Measurements from ENCODE around the gene GABBR2.
A peak's percentile ranks its signal among the peaks of the same experiment; 100 is the strongest.

The GABBR2 gene

GRCh38 chr9:98529841-98530240 is 178.9 kb downstream of the GABBR2 start:
- Mint-ChIP-seq H3K27ac (no peak overlapping the region), H3K4me3 (no peak overlapping the region)

GRCh38 chr9:98523231-98523901 is 185.4 kb downstream of the GABBR2 start:
- Mint-ChIP-seq H3K27ac (no peak overlapping the region), H3K4me3 (no peak overlapping the region), H3K4me1 (no peaks in the 10 kb centered on the region), H3K9me3 (peaks cover 4% of the 10 kb centered on the region), H3K36me3 (ENCODE audit: low read depth) (no peaks in the 10 kb centered on the region), H3K27me3 (ENCODE audit: low read depth) (peaks cover 26% of the 10 kb centered on the region)
- TF ChIP-seq CTCF (IDR thresholded peaks at IDR 0.05; ENCODE audit: unreplicated experiment in 3 of 3) = peak in 1 of 3 experiments; percentile 26

More at GRCh38 chr9:98529841-98530240, 178.9 kb downstream of the GABBR2 start:
- Mint-ChIP-seq H3K4me1 (no peaks in the 10 kb centered on the region), H3K27me3 (ENCODE audit: low read depth) (peaks cover 13% of the 10 kb centered on the region), H3K9me3 (no peaks in the 10 kb centered on the region), H3K36me3 (ENCODE audit: low read depth) (no peaks in the 10 kb centered on the region)
- TF ChIP-seq CTCF (IDR thresholded peaks at IDR 0.05; ENCODE audit: unreplicated experiment in 3 of 3) = no peak

- Mint-ChIP-seq H3K4me1 (no peaks in the 10 kb centered on the region), H3K36me3 (ENCODE audit: low read depth) (no peaks in the 10 kb centered on the region), H3K27me3 (ENCODE audit: low read depth) (peaks cover 26% of the 10 kb centered on the region), H3K4me3 (no peak overlapping the region), H3K9me3 (peaks cover 4% of the 10 kb centered on the region), H3K27ac (no peak overlapping the region)
- TF ChIP-seq CTCF (IDR thresholded peaks at IDR 0.05; ENCODE audit: unreplicated experiment in 3 of 3) = no peak
Observed at GRCh38 chr9:98522487-98522886, 186.2 kb downstream of the GABBR2 start.

- peaks cover 26% of the 10 kb centered on the region for H3K27me3 Mint-ChIP-seq (ENCODE audit: low read depth)
- no peak for TF ChIP-seq CTCF (IDR thresholded peaks at IDR 0.05; ENCODE audit: unreplicated experiment in 3 of 3)
- H3K4me3 Mint-ChIP-seq = no peak overlapping the region
- H3K9me3 Mint-ChIP-seq = peaks cover 4% of the 10 kb centered on the region
- no peaks in the 10 kb centered on the region for H3K4me1 Mint-ChIP-seq
- no peak overlapping the region for H3K27ac Mint-ChIP-seq
- H3K36me3 Mint-ChIP-seq (ENCODE audit: low read depth) = no peaks in the 10 kb centered on the region
Observed at GRCh38 chr9:98521141-98521540, 187.6 kb downstream of the GABBR2 start.

- Mint-ChIP-seq H3K4me1 (no peaks in the 10 kb centered on the region), H3K27ac (no peak overlapping the region), H3K4me3 (no peak overlapping the region), H3K27me3 (ENCODE audit: low read depth) (peaks cover 30% of the 10 kb centered on the region), H3K9me3 (peaks cover 4% of the 10 kb centered on the region), H3K36me3 (ENCODE audit: low read depth) (no peaks in the 10 kb centered on the region)
- TF ChIP-seq CTCF (IDR thresholded peaks at IDR 0.05; ENCODE audit: unreplicated experiment in 3 of 3) = no peak
Observed at GRCh38 chr9:98520221-98520960, 188.3 kb downstream of the GABBR2 start.
